GM10847 (cell line): ENCODE data around the gene TSPAN9.

Experiments used
- POLR2A ChIP-seq: IDR thresholded peaks from 2 replicates; pipeline ENCODE4 v1.6.1; 2011; ENCODE audit not compliant: insufficient read length; ENCODE audit errors: extremely low read depth

TSPAN9 gene

DNA sequence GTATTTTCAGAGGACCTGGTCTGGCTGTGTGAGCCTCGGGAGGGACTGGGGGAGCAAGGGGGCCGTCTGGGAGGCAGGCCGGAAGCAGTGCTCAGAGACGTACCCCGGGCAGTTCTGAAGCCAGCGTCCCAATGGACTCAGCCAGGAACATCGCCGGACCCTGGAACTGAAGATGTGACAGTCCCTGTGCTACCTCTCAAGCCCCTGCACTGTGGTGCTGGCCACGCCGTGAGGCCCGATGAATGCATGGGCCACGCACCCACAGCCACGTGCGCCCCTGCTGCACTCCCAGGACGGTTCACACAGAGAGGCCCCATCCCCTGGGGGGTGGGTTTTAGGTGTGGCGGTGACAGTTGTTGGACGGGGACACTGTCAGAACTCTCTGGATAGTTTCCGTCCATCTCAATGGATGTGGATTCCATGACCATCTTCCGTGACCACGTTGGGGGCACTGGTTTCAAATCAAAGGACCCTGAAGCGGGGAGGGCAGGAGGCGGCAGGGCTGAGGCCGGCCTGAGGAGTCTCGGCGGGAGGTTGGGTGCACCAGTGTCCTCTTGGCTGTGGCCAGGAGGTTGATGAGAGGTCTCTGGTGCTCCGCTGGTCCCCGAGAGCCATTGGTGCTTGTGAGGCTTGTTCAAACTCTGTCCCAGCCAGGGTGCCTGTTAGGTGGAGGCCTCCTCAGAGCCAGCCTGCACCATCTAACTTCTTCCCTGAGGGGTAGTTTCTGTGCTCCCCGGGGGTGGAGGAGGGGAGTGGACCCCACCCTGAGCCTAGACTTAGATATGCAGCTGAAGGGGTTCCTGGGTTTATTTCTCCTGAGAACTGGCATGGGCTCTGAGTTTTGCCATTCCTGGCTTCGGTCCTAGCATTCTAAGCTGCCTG, 36.3 kb upstream of the TSPAN9 start:
- no peak for TF ChIP-seq POLR2A

GRCh38 chr12:3041558-3042164, 35.5 kb upstream of the TSPAN9 start:
- TF ChIP-seq POLR2A: no peak

- no peak for TF ChIP-seq POLR2A
These were observed 34.8 kb upstream of the TSPAN9 start for GRCh38 chr12:3042394-3042793.

GRCh38 chr12:3042826-3043225, 34.4 kb upstream of the TSPAN9 start:
- TF ChIP-seq POLR2A: no peak

- TF ChIP-seq POLR2A: no peak
These were observed 33.8 kb upstream of the TSPAN9 start for GRCh38 chr12:3043406-3043805.

GRCh38 chr12:3044141-3044630, 33.0 kb upstream of the TSPAN9 start:
- TF ChIP-seq POLR2A: no peak

- TF ChIP-seq POLR2A: no peak
These were observed 31.7 kb upstream of the TSPAN9 start for GRCh38 chr12:3045494-3045893.

DNA sequence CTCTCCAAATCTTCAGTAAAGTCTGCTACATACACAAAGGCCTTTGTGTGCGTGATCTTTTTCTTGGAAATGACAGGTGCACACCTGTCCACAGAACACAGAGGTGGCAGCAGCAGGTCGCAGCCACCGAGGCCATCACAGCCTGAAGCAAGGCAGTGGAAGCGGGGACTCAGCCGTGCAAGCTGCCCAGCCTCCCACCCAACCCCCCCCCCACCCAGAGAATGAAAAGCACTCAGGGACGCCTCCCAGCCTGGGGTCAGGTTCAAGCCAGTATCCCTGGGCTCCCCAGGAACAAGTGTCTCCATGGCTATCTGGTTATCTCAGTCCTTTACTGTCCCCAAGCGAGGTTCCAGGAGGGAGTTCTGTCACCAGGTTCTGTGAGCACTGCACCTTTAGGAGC, 31.2 kb upstream of the TSPAN9 start:
- TF ChIP-seq POLR2A: no peak

GRCh38 chr12:3046441-3047200, 30.6 kb upstream of the TSPAN9 start:
- no peak for TF ChIP-seq POLR2A

DNA sequence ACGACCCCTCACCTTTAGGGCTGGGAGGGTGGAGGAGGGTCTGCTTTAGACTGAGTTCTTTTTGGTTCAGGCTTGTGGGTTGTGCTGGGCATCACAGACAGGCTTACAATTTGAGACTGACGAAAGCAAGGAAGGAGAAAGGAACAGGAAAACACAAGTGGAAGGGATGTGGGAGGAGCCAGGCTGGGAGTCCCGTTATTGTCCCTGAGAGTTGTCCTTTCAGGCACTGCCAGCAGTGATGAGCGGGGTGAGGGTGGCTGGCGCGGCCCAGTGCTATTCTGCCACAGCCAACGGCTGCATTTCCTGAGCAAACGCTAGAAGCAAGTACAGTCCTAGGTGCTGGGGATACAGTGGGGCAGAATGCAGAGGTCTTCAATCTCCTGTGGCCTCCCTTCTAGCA, 29.2 kb upstream of the TSPAN9 start:
- TF ChIP-seq POLR2A: no peak

- TF ChIP-seq POLR2A: no peak
These were observed 28.6 kb upstream of the TSPAN9 start for GRCh38 chr12:3048540-3048939.

DNA sequence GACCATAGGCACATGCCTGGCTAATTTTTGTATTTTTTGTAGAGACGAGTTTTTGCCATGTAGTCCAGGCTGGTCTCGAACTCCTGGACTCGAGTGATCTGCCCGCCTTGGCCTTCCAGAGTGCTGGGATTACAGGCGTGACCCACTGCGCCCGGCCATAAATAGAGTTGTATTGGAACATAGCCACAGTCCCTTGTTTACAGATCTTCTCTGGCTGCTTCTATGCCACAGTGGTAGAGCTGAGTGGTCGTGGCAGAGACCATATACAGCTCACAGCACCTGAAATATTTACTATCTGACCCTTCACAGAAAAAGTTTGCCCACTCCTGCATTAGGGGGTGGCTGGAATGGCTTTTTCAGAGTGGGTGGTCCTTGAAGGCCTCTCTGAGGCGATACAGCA, 28.0 kb upstream of the TSPAN9 start:
- TF ChIP-seq POLR2A: no peak

GRCh38 chr12:3049611-3050249, 27.4 kb upstream of the TSPAN9 start:
- TF ChIP-seq POLR2A: no peak

GRCh38 chr12:3054374-3054773, 22.8 kb upstream of the TSPAN9 start:
- no peak for TF ChIP-seq POLR2A

- TF ChIP-seq POLR2A: no peak
These were observed 22.0 kb upstream of the TSPAN9 start for GRCh38 chr12:3055026-3055703.
